Left renal cortex interstitium (tissue), 4 donors: ENCODE data around the gene HLA-E. TPM values are rescaled to one million over a fixed set of nuclear protein-coding genes. Genes with fewer than 3 reads are reported as not detected.
"Not testable (repeated sequence)": the region's sequence is repeated elsewhere in the genome, so short reads cannot be mapped to it uniquely, and the experiment has no call there.

ENCODE experiments used
- DNase-seq, 4 donors: peaks; one replicate each; pipeline ENCODE4 v3.0.0-alpha.2; 2013; ENCODE audit warnings: low read depth in 4 of 4, low spot score in 2 of 4, missing footprints in 1 of 4
- polyA plus RNA-seq, 4 donors: library from polyadenylated mRNA; unstranded; fragments of 120-200 nt; gene quantifications; one replicate each; pipeline ENCODE4 v1.2.1, GENCODE V29; 2013; ENCODE audit not compliant: insufficient read length in 4 of 4

Gene HLA-E
- polyA plus RNA-seq, 4 donors = 94.3 to 137 (median 116) TPM

DNA sequence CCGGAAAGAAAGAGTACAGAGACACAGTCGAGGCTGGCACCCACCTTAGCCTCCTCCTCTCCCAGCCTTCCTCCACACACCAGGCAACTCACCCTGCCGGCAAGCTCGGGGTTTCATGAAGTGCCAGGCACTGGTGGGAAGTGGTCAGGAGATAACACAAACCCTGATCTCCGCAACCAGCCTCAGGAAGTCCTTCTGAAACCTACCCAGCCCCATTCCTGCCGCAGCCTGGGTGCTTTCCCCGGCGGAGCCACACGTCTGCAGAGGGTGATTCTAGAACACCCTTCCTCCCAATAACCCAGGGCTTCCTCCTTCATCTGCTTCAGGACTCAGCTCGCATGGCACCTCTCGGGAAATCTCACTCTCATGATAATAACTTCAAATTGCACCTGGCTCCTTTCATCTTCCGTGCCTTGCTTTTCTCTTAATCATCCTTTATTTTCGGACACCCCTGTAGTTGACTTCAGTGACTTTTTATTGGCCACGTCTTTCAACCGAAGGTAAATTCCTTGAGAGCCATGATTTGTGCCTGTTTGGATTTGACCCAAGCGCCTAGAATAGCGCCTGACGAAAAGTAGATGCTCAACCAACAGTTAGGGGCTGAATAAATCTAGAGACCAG lies 8.7 kb upstream of the HLA-E start:
- DNase-seq = no peak

DNA sequence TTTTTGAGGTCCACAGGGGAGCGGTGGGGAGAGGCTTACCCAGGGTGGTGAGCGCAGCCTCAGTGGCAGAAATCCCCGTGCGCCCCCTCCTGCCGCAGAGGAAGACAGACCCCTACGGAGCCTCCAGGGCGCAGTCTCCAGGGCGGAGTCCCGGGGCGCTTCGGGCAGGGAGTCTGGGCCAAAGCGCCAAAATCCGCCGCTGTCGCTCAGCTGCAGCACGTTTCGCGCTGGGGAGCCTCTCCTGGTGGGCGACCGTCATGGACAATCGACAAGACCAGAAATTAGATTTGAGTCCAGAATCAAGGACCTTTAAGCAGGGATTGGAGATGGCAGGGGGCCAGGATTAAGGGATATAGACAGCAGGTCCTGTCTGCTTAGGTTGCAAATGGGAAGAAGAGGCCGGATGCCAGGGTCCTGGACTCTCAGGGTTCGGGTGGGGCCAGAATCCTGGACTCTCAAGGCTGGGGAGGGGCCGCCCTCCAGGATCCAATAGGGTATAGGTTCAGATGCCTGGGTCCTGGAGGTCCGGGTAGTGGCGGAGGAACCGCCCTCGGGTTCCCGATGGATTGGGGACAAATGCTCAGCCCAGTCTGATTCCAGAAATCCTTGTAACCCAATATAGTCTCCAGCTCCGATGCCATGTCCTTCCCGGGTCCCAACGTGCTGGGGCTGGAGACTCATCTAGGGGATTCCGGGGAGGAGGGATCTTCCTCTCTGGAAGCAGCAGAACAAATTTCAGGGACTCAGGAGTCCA lies 7.9 kb upstream of the HLA-E start:
- no peak for DNase-seq

DNA sequence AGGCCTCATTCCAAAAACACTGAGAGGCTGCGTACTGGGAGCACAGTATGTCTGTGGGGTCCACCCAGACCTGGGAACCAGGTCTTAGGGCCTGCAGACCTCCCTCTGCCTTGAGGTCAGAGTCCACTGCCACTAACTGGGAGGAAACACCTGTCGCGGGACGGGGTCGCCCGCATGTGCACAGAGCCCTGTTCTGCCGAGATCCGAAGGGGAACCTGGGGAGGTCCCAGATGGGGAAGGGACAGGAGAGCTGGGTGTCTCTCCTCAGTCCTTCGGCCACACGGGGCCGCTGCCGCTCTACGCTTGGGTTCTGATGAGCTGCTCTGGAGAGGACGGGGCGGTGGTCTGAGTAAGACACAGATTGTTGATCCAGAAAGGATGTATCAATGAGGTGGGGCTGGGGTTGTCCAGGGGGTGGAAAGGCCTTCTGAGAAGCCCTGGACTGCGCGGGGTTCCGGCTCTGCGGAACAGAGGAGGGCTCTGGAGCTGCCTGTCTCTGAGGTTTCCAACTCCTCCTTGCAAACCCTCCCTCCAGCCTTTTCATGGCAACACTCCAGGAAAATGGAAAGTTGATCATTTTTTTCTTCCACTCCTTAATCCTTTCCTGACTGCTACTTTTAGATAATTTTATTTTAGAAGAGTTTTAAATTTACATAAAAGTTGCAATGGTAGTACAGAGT lies 7.2 kb upstream of the HLA-E start:
- peak in 2 of 4 donors; percentile 48 to 59 for DNase-seq

DNA sequence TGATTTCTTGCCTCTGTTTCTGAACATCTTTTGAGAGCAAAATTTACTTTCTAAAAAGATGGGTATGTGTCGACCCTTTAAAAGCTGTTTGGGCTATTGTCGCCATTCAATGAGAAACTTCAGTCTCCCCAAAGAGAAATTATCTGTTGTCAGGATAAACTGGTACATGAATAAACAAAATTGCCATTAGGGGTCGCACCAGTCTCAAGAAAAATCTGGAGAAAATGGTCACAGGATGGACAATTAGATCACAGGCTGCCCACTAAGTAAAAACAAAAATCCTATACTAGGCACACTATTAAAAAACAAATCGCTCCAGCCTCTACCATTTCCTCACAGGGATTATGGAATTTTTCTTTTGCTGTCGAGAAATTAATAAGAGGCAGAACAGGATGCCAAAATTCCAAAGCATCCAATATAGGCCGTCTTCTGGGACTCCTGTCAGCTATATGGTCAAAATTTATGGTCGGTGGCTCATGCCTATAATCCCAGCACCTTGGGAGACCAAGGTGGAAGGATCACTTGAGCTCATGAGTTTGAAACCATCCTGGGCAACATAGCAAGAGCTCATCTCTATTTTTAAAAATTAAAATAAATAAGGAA lies 5.5 kb upstream of the HLA-E start:
- no peak for DNase-seq

DNA sequence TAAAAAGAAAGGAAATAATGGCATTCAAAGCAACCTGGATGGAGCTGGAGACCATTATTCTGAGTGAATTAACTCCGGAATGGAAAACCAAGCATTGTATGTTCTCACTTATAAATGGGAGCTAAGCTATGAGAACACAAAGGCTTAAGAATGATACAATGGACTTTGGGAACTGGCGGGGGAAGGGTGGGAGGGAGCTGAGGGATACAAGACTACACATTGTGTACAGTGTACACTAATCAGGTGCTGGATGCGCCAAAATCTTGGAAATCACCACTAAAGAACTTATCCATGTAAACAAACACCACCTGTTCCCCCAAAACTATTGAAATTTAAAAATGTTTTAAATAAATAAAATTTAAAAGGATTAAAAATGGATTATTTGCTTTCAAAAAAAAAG lies 4.1 kb upstream of the HLA-E start:
- no peak for DNase-seq

DNA sequence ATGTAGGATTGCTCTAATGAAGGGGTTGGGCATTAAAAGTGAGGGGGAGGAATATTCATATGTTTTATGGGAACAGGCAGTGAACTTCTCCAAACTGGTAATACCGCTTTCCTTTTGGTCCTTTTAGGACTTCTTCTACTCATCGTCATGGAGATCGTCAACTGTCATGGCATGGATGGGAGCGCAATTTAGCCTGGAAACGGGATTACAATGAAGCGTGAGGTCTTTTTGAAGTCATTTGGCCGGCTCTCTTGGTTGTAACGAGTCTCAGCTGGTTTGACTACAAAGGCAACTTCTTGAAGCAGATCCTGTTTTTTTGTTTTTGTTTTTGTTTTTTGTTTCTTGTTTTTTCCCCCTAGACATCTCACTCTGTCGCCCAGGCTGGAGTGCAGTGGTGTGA lies 1.4 kb upstream of the HLA-E start:
- no peak for DNase-seq

DNA sequence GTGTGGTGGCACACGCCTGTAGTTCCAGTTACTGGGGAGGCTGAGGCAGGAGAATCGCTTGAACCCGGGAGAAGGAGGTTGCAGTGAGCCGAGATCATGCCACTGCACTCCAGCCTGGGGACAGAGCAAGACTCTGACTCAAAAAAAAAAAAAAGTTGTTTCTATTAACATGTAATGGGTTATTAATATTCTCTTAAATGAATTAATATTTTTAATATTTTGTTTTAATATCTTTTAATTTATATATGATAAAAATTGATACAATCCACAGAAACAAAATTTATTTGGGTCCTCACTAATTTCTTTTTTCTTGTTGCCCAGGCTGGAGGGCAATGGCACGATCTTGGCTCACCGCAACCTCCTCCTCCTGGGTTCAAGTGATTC lies 620 bp upstream of the HLA-E start:
- DNase-seq = not testable (repeated sequence)

DNA sequence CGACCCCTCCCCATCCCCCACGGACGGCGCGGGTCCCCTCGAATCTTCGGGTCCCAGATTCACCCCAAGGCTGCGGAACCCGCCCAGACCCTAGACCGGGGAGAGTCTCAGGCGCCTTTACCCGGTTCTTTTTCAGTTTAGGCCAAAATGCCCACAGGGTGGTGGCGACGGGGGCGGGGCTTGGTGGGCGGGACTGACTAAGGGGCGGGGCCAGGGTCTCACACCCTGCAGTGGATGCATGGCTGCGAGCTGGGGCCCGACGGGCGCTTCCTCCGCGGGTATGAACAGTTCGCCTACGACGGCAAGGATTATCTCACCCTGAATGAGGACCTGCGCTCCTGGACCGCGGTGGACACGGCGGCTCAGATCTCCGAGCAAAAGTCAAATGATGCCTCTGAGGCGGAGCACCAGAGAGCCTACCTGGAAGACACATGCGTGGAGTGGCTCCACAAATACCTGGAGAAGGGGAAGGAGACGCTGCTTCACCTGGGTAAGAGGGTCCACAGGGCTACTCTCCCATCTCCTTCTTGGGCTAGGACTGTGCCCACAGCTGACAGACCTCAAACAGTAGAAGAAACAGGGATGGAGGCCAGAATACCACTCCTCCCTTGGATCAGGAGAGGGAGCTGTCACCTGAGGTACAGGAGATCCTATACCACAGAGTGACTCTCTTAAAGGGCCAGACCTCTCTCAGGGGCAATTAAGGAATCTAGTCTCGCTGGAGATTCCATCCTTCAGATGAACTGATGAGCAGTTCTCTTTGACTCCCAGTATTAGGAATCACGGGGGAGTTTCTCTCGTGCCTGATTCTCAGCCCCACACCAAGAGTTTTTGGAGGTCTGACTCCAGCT lies 942 bp downstream of the HLA-E start:
- DNase-seq = no peak

DNA sequence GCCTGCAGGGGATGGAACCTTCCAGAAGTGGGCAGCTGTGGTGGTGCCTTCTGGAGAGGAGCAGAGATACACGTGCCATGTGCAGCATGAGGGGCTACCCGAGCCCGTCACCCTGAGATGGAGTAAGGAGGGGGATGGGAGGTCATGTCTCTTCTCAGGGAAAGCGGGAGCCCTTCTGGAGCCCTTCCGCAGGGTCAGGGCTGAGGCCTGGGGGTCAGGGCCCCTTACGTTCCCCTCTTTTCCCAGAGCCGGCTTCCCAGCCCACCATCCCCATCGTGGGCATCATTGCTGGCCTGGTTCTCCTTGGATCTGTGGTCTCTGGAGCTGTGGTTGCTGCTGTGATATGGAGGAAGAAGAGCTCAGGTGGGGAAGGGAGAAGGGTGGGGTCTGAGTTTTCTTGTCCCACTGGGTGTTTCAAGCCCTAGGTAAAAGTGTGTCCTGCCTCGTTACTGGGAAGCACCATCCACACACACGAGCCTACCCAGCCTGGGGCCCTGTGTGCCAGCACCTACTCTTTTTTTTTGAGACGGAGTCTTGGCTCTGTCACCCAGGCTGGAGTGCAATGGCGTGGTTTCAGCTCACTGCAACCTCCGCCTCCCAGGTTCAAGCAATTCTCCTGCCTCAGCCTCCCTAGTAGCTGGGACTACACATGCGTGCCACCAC lies 2.1 kb downstream of the HLA-E start:
- DNase-seq = not testable (repeated sequence)

DNA sequence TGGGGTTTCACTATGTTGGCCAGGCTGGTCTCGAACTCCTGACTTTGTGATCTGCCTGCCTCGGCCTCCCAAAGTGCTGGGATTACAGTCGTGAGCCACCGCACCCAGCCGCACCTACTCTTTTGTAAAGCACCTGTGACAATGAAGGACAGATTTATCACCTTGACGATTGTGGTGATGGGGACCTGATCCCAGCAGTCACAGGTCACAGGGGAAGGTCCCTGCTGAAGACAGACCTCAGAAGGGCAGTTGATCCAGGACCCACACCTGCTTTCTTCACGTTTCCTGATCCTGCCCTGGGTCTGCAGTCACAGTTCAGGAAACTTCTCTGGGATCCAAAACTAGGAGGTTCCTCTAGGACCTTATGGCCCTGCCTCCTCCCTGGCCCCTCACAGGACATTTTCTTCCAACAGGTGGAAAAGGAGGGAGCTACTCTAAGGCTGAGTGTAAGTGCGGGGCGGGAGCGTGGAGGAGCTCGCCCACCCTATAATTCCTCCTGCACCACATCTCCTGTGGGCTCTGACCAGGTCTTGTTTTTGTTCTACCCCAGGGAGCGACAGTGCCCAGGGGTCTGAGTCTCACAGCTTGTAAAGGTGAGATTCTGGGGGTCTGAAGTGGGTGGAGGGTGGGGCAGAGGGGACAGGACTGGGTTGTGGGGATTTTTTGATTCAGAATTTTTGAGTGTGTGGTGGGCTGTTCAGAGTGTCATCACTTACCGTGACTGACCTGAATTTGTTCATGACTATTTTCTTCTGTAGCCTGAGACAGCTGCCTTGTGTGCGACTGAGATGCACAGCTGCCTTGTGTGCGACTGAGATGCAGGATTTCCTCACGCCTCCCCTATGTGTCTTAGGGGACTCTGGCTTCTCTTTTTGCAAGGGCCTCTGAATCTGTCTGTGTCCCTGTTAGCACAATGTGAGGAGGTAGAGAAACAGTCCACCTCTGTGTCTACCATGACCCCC lies 3.0 kb downstream of the HLA-E start:
- no peak for DNase-seq

DNA sequence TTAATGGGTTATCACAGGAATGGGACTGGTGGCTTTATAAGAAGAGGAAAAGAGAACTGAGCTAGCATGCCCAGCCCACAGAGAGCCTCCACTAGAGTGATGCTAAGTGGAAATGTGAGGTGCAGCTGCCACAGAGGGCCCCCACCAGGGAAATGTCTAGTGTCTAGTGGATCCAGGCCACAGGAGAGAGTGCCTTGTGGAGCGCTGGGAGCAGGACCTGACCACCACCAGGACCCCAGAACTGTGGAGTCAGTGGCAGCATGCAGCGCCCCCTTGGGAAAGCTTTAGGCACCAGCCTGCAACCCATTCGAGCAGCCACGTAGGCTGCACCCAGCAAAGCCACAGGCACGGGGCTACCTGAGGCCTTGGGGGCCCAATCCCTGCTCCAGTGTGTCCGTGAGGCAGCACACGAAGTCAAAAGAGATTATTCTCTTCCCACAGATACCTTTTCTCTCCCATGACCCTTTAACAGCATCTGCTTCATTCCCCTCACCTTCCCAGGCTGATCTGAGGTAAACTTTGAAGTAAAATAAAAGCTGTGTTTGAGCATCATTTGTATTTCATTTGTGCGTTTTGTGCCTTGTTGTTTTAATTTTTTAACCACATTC lies 4.4 kb downstream of the HLA-E start:
- DNase-seq = no peak

DNA sequence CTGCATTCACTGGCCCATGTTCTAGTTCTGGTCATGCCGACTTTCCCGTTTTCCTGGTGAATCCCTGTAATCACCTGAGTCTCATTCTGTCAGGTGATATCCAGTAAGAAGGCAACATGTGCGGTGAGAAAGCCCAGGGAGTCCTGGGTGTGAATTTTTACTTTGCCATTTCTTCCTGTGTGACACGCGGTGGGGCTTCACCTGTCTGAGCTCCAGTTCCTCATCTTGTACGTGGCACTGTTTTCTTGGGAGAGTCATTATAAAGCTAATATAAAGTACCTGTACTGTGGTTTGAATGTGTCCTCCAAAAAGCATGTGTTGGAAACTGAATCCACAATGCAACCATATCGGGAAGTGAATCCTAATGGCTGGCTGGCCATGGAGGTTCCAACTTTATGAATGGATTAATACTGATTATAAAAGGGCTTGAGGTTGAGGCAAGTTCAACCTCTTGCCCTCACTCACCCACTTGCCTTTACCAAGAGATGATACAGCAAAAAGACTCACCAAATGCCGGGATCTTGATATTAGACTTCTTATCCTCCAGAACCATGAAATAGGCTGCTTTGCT lies 5.1 kb downstream of the HLA-E start:
- DNase-seq = no peak

DNA sequence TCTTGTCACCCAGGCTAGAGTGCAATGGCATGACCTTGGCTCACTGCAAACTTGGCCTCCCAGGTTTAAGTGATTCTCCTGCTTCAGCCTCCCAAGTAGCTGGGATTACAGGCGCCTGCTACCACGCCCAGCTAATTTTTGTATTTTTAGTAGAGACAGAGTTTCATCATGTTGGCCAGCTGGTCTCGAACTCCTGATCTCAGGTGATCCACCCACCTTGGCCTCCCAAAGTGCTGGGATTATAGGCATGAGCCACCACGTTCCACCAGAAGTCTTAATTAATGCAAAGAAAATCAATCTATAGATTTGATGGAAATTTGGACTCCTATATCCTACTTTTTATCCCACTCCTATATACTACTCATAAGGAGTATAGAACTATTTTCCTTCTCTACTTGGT lies 5.8 kb downstream of the HLA-E start:
- DNase-seq = not testable (repeated sequence)

DNA sequence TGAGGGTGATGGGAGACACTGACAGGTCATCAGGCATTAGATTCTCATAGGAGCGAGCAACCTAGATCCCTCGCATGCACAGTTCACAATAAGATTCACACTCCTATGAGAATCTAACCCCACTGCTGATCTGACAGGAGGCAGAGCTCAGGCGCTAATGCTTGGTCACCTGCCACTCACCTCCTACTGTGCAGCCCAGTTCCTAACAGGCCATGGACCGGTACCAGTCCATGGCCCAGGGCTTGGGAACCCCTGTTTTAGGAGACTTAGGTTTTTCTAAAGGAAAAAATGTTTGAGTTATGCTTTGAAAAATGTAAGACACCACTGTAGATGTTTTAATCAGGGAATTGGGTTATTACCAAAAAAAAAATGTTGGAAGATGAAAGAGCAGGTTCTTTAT lies 6.7 kb downstream of the HLA-E start:
- DNase-seq = no peak

DNA sequence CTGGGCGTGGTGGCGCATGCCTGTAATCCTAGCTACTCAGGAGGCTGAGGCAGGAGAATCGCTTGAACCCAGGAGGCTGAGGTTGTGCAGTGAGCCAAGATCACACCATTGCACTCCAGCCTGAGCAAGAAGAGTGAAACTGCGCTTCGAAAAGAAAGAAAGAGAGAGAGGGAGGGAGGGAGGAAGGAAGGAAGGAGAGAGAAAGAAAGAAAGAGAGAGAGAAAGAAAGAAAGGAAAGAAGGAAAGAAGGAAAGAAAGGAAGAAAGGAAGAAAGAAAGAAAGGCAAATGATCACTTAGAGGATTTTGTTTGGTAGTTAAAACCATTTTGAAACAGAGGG lies 7.9 kb downstream of the HLA-E start:
- not testable (repeated sequence) for DNase-seq

DNA sequence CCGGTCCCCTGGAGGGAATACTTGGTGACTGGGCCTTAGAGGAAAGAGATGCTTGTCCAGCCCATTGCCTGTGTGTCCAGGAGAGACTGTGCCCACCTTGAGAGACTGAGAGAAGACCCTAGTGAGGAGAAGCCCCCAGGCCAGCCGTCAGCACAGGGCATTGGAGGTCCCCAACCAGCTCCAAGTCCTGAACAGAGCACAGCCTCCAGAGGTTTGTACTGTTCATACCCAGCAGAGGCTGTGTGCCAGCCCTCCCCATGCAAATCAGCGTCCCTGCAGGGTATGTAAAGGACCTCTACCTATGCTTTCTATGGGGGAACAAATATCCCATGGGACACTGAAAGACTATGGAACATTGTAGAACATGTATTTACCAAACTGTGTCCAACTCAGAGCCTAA lies 8.4 kb downstream of the HLA-E start:
- no peak for DNase-seq

DNA sequence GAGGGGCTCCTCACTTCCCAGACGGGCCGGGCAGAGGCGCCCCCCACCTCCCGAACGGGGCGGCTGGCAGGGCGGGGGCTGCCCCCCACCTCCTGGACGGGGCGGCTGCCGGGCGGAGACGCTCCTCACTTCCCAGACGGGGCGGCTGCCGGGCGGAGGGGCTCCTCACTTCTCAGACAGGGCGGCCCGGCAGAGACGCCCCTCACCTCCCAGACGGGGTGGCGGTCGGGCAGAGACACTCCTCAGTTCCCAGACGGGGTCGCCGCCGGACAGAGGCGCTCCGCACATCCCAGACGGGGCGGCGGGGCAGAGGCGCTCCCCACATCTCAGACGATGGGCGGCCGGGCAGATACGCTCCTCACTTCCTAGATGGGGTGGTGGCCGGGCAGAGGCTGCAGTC lies 9.4 kb downstream of the HLA-E start:
- DNase-seq = not testable (repeated sequence)
